Stimulated activated CD4-positive, alpha-beta T cell treated with anti-CD3 and anti-CD28 coated beads, Interleukin-12 subunit alpha, Interleukin-12 subunit beta, amount 100 ng/mL, for 24 hours (primary cell): ENCODE results near the gene OR1L1.

ENCODE experiments used
- DNase-seq, 2 experiments: peaks; one replicate each; pipeline ENCODE4 v3.0.0-alpha.2; 2020; ENCODE audit warnings: low read depth in 2 of 2

The OR1L1 gene, protein sequence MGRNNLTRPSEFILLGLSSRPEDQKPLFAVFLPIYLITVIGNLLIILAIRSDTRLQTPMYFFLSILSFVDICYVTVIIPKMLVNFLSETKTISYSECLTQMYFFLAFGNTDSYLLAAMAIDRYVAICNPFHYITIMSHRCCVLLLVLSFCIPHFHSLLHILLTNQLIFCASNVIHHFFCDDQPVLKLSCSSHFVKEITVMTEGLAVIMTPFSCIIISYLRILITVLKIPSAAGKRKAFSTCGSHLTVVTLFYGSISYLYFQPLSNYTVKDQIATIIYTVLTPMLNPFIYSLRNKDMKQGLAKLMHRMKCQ

DNA sequence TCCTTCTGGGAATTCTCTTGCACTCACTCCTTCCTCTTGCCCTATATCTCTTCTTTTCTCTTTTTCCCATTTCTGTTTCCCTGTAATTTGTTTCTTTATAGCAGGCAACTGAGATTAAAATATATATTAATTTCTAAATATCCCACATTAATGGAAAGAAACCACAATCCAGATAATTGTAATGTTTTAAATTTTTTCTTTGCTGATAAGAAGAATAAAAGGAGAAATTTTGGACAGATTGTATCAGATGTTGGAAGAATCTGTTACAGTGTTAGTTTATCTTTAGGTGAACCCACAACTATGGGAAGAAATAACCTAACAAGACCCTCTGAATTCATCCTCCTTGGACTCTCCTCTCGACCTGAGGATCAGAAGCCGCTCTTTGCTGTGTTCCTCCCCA is at the start of gene OR1L1:
Gene OR1L1 (plus strand): TSS at position 301 of the 400 bp plus-strand sequence. CDS start 0 bp downstream, at position 301.
- no peak for DNase-seq

GRCh38 chr9:122614362-122614761 is 47.2 kb upstream of the OR1L1 start, which contains the start of gene OR1Q1:
OR1Q1 (plus strand) TSS chr9:122614738; CDS start chr9:122614738, 0 bp downstream.
- DNase-seq = no peak

- no peak for DNase-seq
These were observed 41.5 kb upstream of the OR1L1 start for GRCh38 chr9:122619996-122620395.

DNA sequence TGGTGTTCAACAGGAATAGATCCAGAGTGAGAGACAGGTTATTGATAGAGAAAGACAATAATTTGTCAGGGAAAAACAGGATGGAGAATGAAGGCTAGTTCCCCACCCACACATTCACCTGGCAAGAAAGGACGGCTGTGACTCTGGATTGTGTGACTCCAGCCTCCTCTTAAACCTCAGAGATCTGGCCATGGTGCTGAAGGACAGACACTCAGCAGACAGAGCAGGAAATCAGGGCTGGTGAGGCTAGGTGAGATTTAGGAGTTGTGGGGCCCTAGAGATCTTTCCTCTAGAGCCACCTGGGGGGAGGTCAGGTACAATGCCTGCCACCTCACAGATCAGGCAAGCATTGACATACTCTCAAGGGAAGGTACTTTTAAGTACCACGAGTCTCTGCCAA is 19.3 kb upstream of the OR1L1 start:
- no peak for DNase-seq

DNA sequence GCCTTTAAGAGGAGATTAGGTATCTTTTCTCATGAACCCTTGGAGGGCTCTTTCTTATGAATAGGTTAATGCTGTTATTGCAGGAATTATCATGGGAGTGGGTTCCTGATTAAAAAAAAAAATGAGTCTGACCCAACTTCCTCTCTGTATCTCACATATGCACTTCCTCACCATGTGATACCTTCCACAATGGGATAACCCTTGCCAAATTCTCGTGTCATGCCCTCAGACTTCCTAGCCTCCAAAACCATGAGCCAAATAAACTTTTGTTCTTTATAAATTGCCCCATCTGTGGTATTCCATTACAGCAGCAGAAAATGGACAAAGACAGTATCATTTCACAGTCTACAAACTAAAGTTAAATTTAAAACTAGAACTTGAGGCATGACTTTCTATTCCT is 5.1 kb upstream of the OR1L1 start:
- no peak for DNase-seq

DNA sequence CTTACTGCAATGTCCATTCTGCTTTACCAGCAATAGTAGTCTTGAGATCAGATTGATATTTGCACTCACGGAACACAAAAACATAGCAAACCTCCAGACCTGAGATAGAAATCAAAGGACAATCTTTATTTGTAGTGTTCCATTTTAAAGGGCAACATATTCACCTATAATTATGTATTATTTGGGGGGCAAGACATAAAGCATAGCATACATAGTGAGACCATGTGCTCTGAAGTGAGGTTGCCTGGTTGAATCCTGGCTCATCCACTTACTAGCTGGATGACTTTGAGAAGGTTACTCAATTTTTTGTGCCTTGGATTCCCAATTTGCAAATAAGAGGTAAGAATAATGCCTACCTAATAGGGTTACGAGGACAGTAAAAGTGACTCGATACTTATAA is 4.0 kb upstream of the OR1L1 start, which contains the start of gene OR1B1:
Gene OR1B1 (minus strand): TSS at position 101 of the 400 bp plus-strand sequence.
- no peak for DNase-seq

- DNase-seq = no peak
These were observed 11.0 kb downstream of the OR1L1 start for GRCh38 chr9:122672481-122672880.

DNA sequence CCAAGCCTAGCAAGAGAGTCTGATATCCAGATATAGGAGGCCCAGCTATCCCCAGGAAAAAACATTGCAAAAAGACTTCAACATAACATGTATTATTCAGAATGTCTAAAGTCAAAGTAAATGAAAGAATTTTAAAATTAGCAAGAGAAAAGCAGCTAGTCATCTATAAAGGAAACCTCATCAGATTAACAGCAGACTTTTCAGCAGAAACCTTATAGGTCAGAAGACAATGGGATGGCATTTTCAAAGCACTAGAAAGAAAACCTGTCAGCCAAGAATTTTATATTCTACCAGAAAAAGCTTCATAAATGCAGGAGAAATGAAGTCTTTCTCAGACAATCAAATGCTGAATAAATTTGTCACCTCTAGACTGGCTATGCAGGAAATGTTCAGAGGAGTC is 23.3 kb downstream of the OR1L1 start:
- DNase-seq = no peak

DNA sequence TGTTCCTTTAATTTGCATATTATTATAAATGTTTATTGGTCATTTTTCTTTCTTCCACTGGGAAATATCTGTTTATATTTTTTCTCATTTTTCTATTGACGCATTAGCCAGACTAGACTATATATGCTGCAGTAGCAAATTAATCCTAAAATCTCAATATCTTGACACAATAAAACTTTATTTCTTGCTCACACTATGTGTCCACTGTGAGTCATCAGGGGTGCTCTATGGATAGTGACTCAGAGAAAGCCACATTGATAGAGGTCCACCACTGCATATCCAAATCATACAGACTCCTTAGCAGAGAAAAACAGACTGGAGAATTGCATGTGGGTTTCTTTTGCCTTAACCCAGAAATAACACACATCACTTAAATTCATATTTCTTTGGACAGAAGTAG is 34.2 kb downstream of the OR1L1 start:
- no peak for DNase-seq
